22Rv1 (cell line): Measurements from ENCODE around the gene PLA2G5.

Source experiments
- ZFX ChIP-seq: fragments of 450-650 bp; IDR thresholded peaks from 2 replicates; pipeline ENCODE4 v1.6.1; 2017; ENCODE audit warnings: antibody characterized with exemption, borderline replicate concordance
- TF ChIP-seq, protein P1 (sequence below): fragments of 450-650 bp; IDR thresholded peaks from 2 replicates; pipeline ENCODE4 v1.5.1; 2017; ENCODE audit warnings: mild to moderate bottlenecking

GRCh38 chr1:20137604-20138003 is 67.6 kb downstream of the PLA2G5 start:
- TF ChIP-seq, protein P1, sequence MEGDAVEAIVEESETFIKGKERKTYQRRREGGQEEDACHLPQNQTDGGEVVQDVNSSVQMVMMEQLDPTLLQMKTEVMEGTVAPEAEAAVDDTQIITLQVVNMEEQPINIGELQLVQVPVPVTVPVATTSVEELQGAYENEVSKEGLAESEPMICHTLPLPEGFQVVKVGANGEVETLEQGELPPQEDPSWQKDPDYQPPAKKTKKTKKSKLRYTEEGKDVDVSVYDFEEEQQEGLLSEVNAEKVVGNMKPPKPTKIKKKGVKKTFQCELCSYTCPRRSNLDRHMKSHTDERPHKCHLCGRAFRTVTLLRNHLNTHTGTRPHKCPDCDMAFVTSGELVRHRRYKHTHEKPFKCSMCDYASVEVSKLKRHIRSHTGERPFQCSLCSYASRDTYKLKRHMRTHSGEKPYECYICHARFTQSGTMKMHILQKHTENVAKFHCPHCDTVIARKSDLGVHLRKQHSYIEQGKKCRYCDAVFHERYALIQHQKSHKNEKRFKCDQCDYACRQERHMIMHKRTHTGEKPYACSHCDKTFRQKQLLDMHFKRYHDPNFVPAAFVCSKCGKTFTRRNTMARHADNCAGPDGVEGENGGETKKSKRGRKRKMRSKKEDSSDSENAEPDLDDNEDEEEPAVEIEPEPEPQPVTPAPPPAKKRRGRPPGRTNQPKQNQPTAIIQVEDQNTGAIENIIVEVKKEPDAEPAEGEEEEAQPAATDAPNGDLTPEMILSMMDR: no peak
- no peak for TF ChIP-seq ZFX
